ENCODE results near the gene DYNC1I1.

- TF ChIP-seq CTCF (IDR thresholded peaks at IDR 0.05) (no peak), POLR2A (IDR thresholded peaks at IDR 0.05) (no peak)
Measured at GRCh38 chr7:95980706-95981105, 208.4 kb downstream of the DYNC1I1 start.
